Measurements from ENCODE around the gene GNAO1. TPM values are rescaled to one million over a fixed set of nuclear protein-coding genes. Genes with fewer than 3 reads are reported as not detected.
A peak's percentile ranks its signal among the peaks of the same experiment; 100 is the strongest.

Gene GNAO1
- total RNA-seq, 1 donor from 2014 or later, result 15.4 TPM

- H3K36me3 ChIP-seq, result no peaks in the 10 kb centered on the region
- TF ChIP-seq, protein P1, sequence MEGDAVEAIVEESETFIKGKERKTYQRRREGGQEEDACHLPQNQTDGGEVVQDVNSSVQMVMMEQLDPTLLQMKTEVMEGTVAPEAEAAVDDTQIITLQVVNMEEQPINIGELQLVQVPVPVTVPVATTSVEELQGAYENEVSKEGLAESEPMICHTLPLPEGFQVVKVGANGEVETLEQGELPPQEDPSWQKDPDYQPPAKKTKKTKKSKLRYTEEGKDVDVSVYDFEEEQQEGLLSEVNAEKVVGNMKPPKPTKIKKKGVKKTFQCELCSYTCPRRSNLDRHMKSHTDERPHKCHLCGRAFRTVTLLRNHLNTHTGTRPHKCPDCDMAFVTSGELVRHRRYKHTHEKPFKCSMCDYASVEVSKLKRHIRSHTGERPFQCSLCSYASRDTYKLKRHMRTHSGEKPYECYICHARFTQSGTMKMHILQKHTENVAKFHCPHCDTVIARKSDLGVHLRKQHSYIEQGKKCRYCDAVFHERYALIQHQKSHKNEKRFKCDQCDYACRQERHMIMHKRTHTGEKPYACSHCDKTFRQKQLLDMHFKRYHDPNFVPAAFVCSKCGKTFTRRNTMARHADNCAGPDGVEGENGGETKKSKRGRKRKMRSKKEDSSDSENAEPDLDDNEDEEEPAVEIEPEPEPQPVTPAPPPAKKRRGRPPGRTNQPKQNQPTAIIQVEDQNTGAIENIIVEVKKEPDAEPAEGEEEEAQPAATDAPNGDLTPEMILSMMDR (IDR thresholded peaks at IDR 0.05; ENCODE audit: borderline replicate concordance), result no peak
- DNase-seq, result no peak
- intact Hi-C loops (cut with micrococcal nuclease), result no loop called here
- H3K27me3 ChIP-seq (ENCODE audit: low read depth), result no peaks in the 10 kb centered on the region
- H3K4me1 ChIP-seq, result peaks cover 15% of the 10 kb centered on the region
- H3K4me3 ChIP-seq, result no peak overlapping the region
- no peaks in the 10 kb centered on the region for H3K9me3 ChIP-seq (replicated peaks)
- no peak overlapping the region for H3K27ac ChIP-seq (replicated peaks)
Measured at GRCh38 chr16:56227936-56228335, 36.6 kb downstream of the GNAO1 start.

DNA sequence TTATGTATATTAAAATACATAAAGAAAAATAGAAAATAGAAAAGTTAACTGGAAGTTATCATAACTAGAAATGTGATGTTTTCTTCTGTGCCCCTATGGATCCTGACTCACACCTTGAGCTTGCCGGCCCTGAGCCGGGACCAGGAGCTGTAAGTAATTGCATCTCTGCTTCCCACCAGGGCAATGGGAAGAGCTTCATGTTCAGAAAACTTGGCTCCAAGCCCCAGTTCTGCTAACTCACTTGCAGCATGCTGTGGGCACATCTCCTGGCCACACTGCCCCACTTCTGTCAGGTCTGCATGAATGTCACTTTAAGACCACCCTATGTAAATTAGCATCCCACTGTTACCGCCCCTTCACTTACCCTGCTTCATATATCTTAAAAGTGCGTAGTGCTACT, 37.2 kb downstream of the GNAO1 start:
- H3K27me3 ChIP-seq (ENCODE audit: low read depth), result no peaks in the 10 kb centered on the region
- TF ChIP-seq, protein P1 (IDR thresholded peaks at IDR 0.05; ENCODE audit: borderline replicate concordance), result no peak
- intact Hi-C loops (cut with micrococcal nuclease), result no loop called here
- no peak for DNase-seq
- no peaks in the 10 kb centered on the region for H3K36me3 ChIP-seq
- no peak overlapping the region for H3K4me3 ChIP-seq
- H3K4me1 ChIP-seq, result peaks cover 15% of the 10 kb centered on the region
- H3K27ac ChIP-seq (replicated peaks), result no peak overlapping the region
- H3K9me3 ChIP-seq (replicated peaks), result no peaks in the 10 kb centered on the region

- intact Hi-C loops (cut with micrococcal nuclease), result no loop called here
- H3K9me3 ChIP-seq (replicated peaks), result no peaks in the 10 kb centered on the region
- no peak for DNase-seq
- no peak overlapping the region for H3K27ac ChIP-seq (replicated peaks)
- H3K4me3 ChIP-seq, result no peak overlapping the region
- H3K4me1 ChIP-seq, result peaks cover 10% of the 10 kb centered on the region
- no peaks in the 10 kb centered on the region for H3K36me3 ChIP-seq
- H3K27me3 ChIP-seq (ENCODE audit: low read depth), result no peaks in the 10 kb centered on the region
- TF ChIP-seq, protein P1 (IDR thresholded peaks at IDR 0.05; ENCODE audit: borderline replicate concordance), result no peak
Measured at GRCh38 chr16:56233795-56234566, 42.7 kb downstream of the GNAO1 start.

DNA sequence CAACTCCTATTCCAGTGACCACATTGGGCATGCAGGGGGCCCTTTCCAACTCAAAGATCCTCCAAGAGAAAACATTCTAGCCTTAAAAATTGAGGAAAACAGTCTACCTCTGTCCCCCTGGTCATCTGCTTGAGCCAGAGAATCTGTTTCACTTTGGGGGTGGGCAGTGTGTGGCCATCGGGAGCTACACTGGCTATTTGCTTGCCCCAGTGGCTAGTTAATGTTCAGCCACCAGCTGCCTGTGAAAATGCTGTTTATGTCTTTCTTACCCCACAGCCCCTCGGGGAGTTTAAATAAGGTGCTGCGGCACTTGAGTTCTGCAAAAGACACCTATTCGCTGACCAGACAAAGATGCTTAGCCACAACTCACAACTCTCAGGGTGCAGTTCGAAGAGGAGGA, 43.4 kb downstream of the GNAO1 start:
- intact Hi-C loops (cut with micrococcal nuclease), result no loop called here

DNA sequence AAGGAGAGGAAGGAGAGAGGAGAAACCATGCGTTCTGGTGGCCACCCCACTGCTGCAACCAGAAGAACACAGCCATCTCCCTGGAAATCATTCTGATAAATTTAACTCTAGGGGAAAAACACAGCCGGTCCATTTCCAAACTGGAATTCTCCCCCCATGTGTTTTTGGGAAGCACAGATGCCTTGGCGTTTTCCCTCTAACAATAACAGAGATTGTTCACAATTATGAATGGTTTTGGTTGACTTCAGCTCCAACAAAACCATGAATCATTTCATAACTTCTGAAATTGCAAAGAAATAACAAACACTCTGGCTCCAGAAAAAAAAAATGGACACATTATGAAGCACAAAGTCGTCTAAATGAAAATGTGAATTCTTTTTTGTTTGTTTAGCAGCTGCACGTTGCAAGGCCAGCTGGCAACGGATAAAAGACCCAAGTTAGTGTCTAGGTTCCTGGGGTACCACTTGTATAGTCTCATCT, 46.2 kb downstream of the GNAO1 start:
- H3K27ac ChIP-seq (replicated peaks), result peak overlapping the region; percentile 65
- peaks cover 13% of the 10 kb centered on the region for H3K4me1 ChIP-seq
- no peak overlapping the region for H3K4me3 ChIP-seq
- intact Hi-C loops (cut with micrococcal nuclease), result no loop called here
- no peaks in the 10 kb centered on the region for H3K27me3 ChIP-seq (ENCODE audit: low read depth)
- no peaks in the 10 kb centered on the region for H3K36me3 ChIP-seq
- H3K9me3 ChIP-seq (replicated peaks), result no peaks in the 10 kb centered on the region
- TF ChIP-seq, protein P1 (IDR thresholded peaks at IDR 0.05; ENCODE audit: borderline replicate concordance), result no peak
- no peak for DNase-seq

More for the DNA sequence above, 43.4 kb downstream of the GNAO1 start:
- Histone ChIP-seq H3K4me3 (no peak overlapping the region), H3K27ac (replicated peaks) (no peak overlapping the region), H3K4me1 (peaks cover 13% of the 10 kb centered on the region), H3K27me3 (ENCODE audit: low read depth) (no peaks in the 10 kb centered on the region), H3K9me3 (replicated peaks) (no peaks in the 10 kb centered on the region), H3K36me3 (no peaks in the 10 kb centered on the region)
- TF ChIP-seq, protein P1 (IDR thresholded peaks at IDR 0.05; ENCODE audit: borderline replicate concordance), result no peak
- no peak for DNase-seq

All from left ventricle myocardium inferior (tissue), 1 donor.